SKM-1 treated with dmso at 0.1 percent for 144 hours (cell line): ENCODE data around the gene EHBP1L1.
"Not testable (repeated sequence)": the region's sequence is repeated elsewhere in the genome, so short reads cannot be mapped to it uniquely, and the experiment has no call there.

Experiments
- DNase-seq: peaks from one replicate; lab custom pipeline; 2025; ENCODE audit not compliant: unreplicated experiment; lab: John Stamatoyannopoulos, UW

Gene EHBP1L1

DNA sequence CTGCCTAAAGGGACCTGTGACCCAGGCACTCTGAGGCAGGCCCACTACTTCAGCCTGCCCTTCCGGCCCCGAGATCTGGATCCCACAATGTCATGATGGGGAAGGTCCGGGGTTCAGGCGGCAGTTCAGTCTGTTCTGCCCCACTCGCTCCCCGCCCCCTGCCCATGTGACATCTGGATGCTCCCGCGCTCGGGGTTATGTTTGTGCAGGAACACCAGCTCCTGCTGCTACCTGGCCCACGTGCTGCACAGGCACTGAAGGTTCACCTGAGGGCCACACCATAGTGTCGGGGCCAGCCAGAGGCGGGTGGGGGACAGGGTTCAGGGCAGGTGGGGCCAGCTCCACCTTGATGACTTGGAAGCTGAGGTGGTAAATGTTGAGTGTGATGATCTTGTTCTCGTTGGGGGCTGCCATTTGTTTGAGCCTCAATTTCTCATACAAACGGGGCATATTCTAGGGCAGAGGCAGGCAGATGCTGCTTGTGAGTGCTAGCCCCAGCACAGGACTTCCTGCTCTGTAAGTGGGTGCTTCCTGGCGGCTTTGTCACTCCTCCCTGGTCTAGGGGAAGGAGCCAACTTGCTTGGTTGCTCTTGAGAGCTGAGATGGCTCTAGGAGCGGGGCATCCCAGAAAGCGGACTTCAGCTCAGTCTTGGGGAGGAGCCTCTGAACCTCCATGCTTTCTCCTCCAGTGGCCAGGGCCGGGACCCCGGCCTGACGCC, 57.7 kb downstream of the EHBP1L1 start:
- no peak for DNase-seq

DNA sequence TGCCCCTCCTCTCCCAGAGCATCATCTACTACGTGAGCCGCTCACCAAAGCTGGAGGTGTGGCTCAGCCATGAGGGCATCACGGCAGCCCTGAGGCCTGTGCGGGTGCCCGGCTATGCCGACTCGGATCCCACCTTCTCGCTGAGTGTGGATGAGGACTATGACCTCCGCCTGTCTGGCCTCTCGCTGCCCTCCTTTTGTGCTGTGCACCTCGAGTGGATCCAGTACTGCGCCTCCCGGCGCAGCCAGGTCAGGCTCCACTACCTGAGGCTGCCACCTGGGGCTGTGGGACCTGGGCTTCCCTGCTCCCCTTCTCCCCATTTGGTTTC, 58.2 kb downstream of the EHBP1L1 start:
- no peak for DNase-seq

DNA sequence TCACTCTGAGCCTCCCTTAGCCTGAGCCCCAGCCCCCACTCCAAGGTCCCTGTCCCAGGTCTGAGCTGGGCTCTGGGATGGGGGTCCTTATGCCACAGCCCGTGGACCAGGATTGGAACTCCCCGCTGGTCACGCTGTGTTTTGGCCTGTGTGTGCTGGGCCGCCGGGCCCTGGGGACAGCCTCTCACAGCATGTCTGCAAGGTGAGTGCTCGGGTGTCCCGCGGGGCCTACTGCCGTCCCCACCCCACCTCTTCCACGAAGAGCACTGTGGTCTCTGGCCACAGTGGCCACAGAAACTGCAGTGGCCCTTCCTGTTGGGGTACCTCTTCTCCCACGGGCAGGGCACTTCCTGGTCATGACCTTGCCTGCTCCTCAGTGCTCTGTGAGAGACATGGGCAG, 58.6 kb downstream of the EHBP1L1 start:
- DNase-seq: no peak

DNA sequence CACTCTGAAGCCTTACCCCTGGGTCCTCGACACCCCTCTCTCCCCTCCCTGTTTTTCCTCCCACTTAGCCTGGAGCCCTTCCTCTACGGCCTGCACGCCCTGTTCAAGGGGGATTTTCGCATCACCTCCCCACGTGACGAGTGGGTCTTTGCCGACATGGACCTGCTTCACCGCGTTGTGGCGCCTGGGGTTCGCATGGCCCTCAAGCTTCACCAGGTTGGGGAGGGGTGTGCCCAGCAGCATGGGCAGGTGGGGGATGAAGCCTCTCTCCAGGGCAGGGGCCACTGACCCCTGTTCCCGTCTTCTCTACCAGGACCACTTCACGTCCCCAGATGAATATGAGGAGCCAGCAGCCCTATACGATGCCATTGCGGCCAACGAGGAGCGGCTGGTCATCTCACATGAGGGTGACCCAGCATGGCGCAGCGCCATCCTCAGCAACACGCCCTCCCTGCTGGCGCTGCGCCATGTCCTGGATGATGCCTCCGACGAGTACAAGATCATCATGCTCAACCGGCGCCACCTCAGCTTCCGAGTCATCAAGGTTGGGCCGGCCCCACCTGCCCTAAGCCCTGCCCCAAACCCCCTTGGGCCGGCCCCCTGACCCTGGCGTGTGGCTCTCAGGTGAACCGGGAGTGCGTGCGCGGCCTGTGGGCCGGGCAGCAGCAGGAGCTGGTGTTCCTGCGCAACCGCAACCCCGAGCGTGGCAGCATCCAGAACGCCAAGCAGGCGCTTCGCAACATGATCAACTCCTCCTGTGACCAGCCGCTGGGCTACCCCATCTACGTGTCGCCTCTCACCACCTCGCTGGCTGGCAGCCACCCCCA, 59.3 kb downstream of the EHBP1L1 start:
- no peak for DNase-seq

DNA sequence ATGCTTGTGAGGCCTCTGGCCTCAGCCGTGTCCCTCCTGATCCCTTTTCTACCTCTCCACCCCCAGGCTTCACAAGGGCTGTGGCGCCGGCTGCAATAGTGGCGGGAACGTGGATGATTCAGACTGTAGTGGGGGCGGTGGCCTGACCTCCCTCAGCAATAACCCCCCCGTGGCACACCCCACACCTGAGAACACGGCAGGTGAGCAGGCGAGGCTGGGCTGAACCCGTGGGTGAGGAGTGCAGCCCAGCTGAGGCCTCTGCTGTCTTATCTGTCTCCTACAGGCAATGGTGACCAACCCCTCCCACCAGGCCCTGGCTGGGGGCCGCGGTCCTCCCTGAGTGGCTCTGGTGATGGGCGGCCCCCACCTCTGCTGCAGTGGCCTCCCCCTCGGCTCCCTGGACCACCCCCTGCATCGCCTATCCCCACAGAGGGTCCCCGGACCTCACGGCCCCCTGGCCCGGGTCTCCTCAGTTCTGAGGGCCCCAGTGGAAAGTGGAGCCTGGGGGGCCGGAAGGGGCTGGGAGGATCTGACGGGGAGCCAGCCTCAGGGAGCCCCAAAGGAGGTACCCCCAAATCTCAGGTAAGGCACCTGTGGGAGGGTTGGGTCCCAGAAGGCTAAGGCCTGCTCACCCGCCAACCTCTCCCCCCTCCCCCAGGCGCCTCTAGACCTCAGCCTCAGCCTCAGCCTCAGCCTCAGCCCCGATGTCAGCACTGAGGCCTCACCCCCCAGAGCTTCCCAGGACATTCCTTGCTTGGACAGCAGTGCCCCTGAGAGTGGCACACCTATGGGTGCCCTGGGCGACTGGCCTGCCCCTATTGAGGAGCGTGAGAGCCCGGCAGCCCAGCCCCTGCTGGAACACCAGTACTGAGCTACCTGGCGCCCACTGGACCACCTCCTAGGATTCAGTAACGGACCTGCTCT, 60.5 kb downstream of the EHBP1L1 start:
- DNase-seq: no peak

DNA sequence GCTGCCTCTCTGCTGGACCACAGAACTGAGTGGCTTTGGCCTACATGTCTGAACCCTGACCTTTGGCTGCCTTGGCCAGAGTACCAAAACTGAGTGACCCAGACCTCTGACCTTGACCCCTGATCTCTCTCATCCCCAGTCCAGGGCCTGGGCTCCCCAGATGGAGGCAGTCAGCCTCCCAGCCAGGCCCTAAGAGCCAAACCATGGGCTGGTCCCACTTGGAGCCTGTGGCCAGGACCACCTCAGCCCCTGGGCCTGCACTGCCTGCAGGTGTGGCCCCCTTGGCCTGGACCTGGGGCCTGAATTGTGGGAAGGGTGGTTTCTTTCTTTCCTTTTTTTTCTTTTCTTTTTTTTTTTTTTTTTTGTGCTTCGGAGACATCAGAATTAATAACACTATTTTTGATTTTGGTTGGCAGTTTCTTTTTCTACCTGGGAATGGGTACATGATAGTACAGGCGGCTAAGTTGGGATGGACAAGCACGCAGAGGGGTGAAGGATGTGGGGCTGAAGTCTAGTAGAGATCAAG, 61.2 kb downstream of the EHBP1L1 start:
- DNase-seq: no peak

DNA sequence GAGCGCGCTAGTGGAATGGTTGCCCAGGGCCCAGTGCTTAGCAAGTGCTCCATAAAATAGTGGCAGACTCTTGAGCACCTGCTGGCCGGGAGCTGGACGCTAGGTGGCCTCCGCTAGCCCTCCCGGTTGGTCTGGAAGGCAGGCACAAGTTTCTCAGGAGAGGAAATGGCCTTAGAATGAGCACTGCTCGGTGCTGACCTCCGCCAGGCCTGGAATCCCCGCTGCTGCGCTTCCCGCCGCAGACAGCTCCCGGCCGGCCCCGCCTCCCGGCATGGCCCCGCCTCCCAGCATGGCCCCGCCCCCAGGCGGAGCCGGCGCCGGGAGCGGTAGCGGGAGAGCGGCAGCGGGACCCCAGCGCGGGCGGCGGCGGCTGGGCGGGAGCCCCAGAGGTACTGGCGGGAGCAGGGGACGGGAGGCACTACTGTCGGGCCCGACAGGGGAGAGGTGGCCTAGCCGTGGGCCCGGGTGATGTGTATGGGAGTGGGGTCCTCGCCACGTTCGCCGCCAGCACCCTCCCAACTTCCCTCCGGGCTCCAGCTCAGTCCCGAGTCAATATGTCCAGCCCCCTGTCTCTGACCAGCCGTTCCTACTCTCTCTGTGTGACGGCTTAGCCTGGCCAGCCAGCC, 62.1 kb downstream of the EHBP1L1 start, which contains the start of gene SIPA1:
Gene SIPA1, plus strand, starts transcription at position 308 of the 626 bp plus-strand sequence. CDS start 2,821 bp downstream, outside the sequence.
- peak; percentile 48 for DNase-seq

DNA sequence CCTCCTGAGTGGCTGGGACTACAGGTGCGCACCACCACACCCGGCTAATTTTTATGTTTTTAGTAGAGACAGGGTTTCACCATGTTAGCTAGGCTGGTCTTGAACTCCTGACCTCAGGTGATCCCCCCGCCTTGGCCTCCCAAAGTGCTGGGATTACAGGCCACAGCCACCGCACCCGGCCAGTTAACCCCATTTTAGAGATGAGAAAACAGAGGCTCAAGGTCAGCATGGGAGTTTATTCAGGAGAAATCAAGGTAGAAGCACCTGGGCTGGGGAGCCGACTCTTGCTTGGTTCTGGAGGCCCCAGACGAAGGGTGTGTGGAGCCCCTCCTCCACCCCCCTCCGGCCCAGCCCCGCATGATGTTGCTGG, 63.4 kb downstream of the EHBP1L1 start:
- not testable (repeated sequence) for DNase-seq

DNA sequence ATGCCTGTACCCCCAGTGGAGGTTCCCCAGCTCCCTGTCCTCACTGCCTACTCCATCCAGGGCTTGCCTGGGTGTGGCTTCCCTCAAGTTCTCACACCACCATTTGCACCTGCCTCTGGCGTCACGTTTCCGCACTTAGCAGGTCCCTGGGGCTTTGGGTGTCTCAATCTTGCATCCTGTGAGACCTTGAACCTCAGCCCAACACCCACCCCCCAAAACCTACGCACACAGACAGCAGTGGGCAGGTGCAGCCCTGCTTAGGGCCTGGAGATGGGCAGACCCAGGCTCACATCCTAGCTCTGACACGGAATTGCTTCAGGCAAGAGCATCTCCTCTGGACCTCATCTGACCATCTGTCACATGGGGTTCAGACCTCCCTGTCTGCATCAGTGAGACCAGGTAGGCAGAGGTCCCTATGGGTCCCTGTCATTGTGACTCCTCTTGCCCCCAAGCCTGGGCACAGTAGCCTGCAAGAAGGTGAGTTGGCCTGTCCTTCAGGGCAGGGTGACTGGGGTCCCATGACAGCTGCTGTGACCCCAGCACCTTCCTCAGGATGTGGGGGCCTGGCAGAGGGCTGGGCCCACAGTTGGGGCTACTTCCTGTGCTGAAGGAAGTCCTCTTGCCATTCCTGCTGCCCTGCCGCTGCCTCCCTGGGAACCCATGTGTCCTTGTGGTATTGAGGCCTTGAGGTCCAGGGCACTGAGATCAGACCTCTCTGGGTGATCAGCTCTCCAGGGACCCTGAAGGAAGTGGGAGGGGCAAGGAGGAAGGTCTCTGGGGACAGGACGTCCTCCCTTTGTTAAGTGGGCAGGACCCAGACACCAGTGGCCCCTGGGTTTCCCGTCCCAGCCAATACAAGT, 64.0 kb downstream of the EHBP1L1 start:
- DNase-seq: peak; percentile 59

DNA sequence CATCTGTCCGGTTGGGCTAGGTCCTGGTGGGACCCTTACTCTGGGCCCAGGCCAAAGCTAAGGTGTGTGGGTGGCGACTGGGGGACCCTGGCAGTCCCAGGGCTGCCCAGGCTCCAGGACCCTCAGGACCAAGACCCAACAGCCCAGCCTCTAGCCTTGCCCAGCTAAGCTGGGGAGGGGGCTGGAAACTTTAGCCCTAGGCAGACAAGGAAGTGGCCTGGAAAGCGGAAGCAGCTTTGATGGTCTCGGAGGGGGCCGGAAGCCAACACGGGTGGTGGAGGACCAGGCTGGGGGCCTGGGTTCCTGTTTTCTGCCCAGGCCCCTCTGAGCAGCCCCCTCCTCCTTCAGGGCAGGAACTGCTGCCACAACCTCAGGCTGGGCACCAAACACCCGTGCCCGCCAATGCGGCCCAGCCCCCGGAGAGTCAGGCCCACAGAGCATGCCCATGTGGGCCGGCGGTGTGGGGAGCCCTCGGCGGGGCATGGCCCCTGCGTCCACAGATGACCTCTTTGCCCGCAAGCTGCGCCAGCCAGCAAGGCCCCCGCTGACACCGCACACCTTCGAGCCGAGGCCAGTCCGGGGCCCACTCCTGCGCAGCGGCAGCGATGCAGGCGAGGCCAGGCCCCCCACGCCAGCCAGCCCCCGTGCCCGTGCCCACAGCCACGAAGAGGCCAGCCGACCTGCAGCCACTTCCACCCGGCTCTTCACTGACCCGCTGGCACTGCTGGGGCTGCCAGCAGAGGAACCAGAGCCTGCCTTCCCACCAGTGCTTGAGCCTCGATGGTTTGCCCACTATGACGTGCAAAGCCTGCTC, 64.8 kb downstream of the EHBP1L1 start:
- peak; percentile 71 for DNase-seq

DNA sequence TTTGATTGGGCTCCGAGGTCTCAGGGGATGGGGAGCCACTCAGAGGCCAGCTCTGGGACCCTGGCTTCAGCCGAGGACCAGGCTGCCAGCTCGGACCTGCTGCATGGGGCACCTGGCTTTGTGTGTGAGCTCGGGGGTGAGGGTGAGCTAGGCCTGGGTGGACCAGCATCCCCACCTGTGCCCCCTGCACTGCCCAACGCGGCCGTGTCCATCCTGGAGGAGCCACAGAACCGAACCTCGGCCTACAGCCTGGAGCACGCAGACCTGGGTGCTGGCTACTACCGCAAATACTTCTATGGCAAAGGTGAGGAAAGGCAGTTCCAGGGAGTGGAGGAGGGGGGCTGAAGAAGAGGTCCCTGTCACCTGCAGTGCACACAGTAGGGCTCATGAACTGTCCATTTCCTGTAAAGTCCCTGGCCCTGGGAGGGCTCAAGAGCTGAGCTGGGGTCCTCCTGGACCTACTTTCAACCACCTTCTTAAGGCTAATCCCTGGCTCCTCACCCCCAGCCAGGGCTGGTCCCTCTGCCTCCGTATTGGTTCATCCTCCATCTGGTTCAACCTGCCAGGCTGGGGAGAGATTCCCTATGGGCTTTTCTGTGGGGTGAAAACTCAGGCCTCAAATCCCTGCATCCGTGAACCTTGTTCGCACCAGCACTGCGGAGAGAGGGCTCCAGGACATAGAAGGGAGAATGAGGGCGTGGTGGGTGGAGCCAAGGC, 65.6 kb downstream of the EHBP1L1 start:
- DNase-seq: no peak
